ENCODE measurements around the gene TRIM24. TPM values are rescaled to one million over a fixed set of nuclear protein-coding genes. Genes with fewer than 3 reads are reported as not detected.

The TRIM24 gene
- total RNA-seq, 1 experiment from 2014 or later, result 25.9 TPM

- Histone ChIP-seq H3K27me3 (replicated peaks; ENCODE audit: insufficient read depth, low read depth, low read length, poor library complexity) (no peaks in the 10 kb centered on the region), H3K36me3 (ENCODE audit: insufficient read depth, low read length, poor library complexity, severe bottlenecking) (peaks cover 12% of the 10 kb centered on the region), H3K4me3 (ENCODE audit: low read depth, low read length, poor library complexity, severe bottlenecking) (no peak overlapping the region), H3K9me3 (ENCODE audit: low read depth, low read length, poor library complexity, severe bottlenecking) (no peaks in the 10 kb centered on the region), H3K4me1 (ENCODE audit: insufficient read depth, low read length, poor library complexity, severe bottlenecking) (no peaks in the 10 kb centered on the region), H3K27ac (ENCODE audit: low read depth, low read length, poor library complexity, severe bottlenecking) (no peak overlapping the region)
- CTCF ChIA-PET, result no interaction called here
- BruUV-seq (replicated peaks), result no TSS peak
- intact Hi-C loops (cut with micrococcal nuclease; ENCODE audit: unreplicated experiment), result no loop called here
- DNase-seq (ENCODE audit: low spot score), result no peak
- no peak for TF ChIP-seq CTCF (conservative IDR thresholded peaks at IDR 0.05; ENCODE audit: low read depth, low read length)
- no peak for TF ChIP-seq EZH2 (IDR thresholded peaks at IDR 0.05; ENCODE audit: borderline replicate concordance, low read depth, low read length, poor library complexity, severe bottlenecking)
- POLR2A ChIA-PET (ENCODE audit: low non-redundant PET), result no interaction called here
Measured at GRCh38 chr7:138512092-138512858, 52.2 kb downstream of the TRIM24 start.

GRCh38 chr7:138512885-138513284, 52.8 kb downstream of the TRIM24 start:
- BruUV-seq (replicated peaks), result no TSS peak
- Histone ChIP-seq H3K4me3 (ENCODE audit: low read depth, low read length, poor library complexity, severe bottlenecking) (no peak overlapping the region), H3K4me1 (ENCODE audit: insufficient read depth, low read length, poor library complexity, severe bottlenecking) (no peaks in the 10 kb centered on the region), H3K9me3 (ENCODE audit: low read depth, low read length, poor library complexity, severe bottlenecking) (no peaks in the 10 kb centered on the region), H3K36me3 (ENCODE audit: insufficient read depth, low read length, poor library complexity, severe bottlenecking) (peaks cover 12% of the 10 kb centered on the region), H3K27me3 (replicated peaks; ENCODE audit: insufficient read depth, low read depth, low read length, poor library complexity) (no peaks in the 10 kb centered on the region), H3K27ac (ENCODE audit: low read depth, low read length, poor library complexity, severe bottlenecking) (no peak overlapping the region)
- POLR2A ChIA-PET (ENCODE audit: low non-redundant PET), result no interaction called here
- CTCF ChIA-PET, result no interaction called here
- DNase-seq (ENCODE audit: low spot score), result no peak
- intact Hi-C loops (cut with micrococcal nuclease; ENCODE audit: unreplicated experiment), result no loop called here
- TF ChIP-seq EZH2 (IDR thresholded peaks at IDR 0.05; ENCODE audit: borderline replicate concordance, low read depth, low read length, poor library complexity, severe bottlenecking) (no peak), CTCF (conservative IDR thresholded peaks at IDR 0.05; ENCODE audit: low read depth, low read length) (no peak)

- H3K9me3 ChIP-seq (ENCODE audit: low read depth, low read length, poor library complexity, severe bottlenecking), result no peaks in the 10 kb centered on the region
- no peak overlapping the region for H3K27ac ChIP-seq (ENCODE audit: low read depth, low read length, poor library complexity, severe bottlenecking)
- intact Hi-C loops (cut with micrococcal nuclease; ENCODE audit: unreplicated experiment), result no loop called here
- no peaks in the 10 kb centered on the region for H3K4me1 ChIP-seq (ENCODE audit: insufficient read depth, low read length, poor library complexity, severe bottlenecking)
- ChIA-PET CTCF (no interaction called here), POLR2A (ENCODE audit: low non-redundant PET) (no interaction called here)
- no TSS peak for BruUV-seq (replicated peaks)
- H3K27me3 ChIP-seq (replicated peaks; ENCODE audit: insufficient read depth, low read depth, low read length, poor library complexity), result no peaks in the 10 kb centered on the region
- no peak for TF ChIP-seq CTCF (conservative IDR thresholded peaks at IDR 0.05; ENCODE audit: low read depth, low read length)
- no peak for TF ChIP-seq EZH2 (IDR thresholded peaks at IDR 0.05; ENCODE audit: borderline replicate concordance, low read depth, low read length, poor library complexity, severe bottlenecking)
- H3K4me3 ChIP-seq (ENCODE audit: low read depth, low read length, poor library complexity, severe bottlenecking), result no peak overlapping the region
- DNase-seq (ENCODE audit: low spot score), result no peak
- peaks cover 12% of the 10 kb centered on the region for H3K36me3 ChIP-seq (ENCODE audit: insufficient read depth, low read length, poor library complexity, severe bottlenecking)
Measured at GRCh38 chr7:138513344-138513871, 53.3 kb downstream of the TRIM24 start.

Measured in A673 (cell line).